ENCODE data around the gene HVCN1. TPM values are rescaled to one million over a fixed set of nuclear protein-coding genes. Genes with fewer than 3 reads are reported as not detected.

The HVCN1 gene
- polyA plus RNA-seq, 1 experiment: 6.9 TPM

- DNase-seq (ENCODE audit: low read depth, low spot score): no peak
- Histone ChIP-seq H3K4me3 (ENCODE audit: low read depth, low read length) (no peak overlapping the region), H3K27ac (ENCODE audit: low read depth, low read length) (no peak overlapping the region), H3K27me3 (ENCODE audit: control insufficient read depth, insufficient read depth, low read length) (no peaks in the 10 kb centered on the region), H3K9me3 (ENCODE audit: control insufficient read depth, insufficient read depth, low read length) (no peaks in the 10 kb centered on the region; the same call in 1 of the 2 replicates)
- TF ChIP-seq CTCF (IDR thresholded peaks at IDR 0.05; ENCODE audit: low read depth, low read length): no peak
- POLR2A ChIA-PET: no interaction called here
- CTCF ChIA-PET: no interaction called here
Measured at GRCh38 chr12:110694330-110694901, 5.5 kb upstream of the HVCN1 start.

GRCh38 chr12:110693731-110694130 lies 4.8 kb upstream of the HVCN1 start:
- H3K9me3 ChIP-seq (ENCODE audit: control insufficient read depth, insufficient read depth, low read length): no peaks in the 10 kb centered on the region; the same call in 1 of the 2 replicates
- TF ChIP-seq CTCF (IDR thresholded peaks at IDR 0.05; ENCODE audit: low read depth, low read length): no peak
- no peak overlapping the region for H3K27ac ChIP-seq (ENCODE audit: low read depth, low read length)
- no peak overlapping the region for H3K4me3 ChIP-seq (ENCODE audit: low read depth, low read length)
- no peak for DNase-seq (ENCODE audit: low read depth, low spot score)
- H3K27me3 ChIP-seq (ENCODE audit: control insufficient read depth, insufficient read depth, low read length): no peaks in the 10 kb centered on the region
- CTCF ChIA-PET: no interaction called here
- POLR2A ChIA-PET: no interaction called here

GRCh38 chr12:110690127-110690430 lies 1.2 kb upstream of the HVCN1 start:
- H3K27me3 ChIP-seq (ENCODE audit: control insufficient read depth, insufficient read depth, low read length): peaks cover 13% of the 10 kb centered on the region
- TF ChIP-seq CTCF (IDR thresholded peaks at IDR 0.05; ENCODE audit: low read depth, low read length): no peak
- peaks cover 2% of the 10 kb centered on the region; the same call in 1 of the 2 replicates for H3K9me3 ChIP-seq (ENCODE audit: control insufficient read depth, insufficient read depth, low read length)
- H3K27ac ChIP-seq (ENCODE audit: low read depth, low read length): no peak overlapping the region
- POLR2A ChIA-PET: no interaction called here
- no peak for DNase-seq (ENCODE audit: low read depth, low spot score)
- H3K4me3 ChIP-seq (ENCODE audit: low read depth, low read length): no peak overlapping the region
- CTCF ChIA-PET: no interaction called here

- DNase-seq (ENCODE audit: low read depth, low spot score): no peak
- ChIA-PET POLR2A (no interaction called here), CTCF (no interaction called here)
- Histone ChIP-seq H3K27me3 (ENCODE audit: control insufficient read depth, insufficient read depth, low read length) (peaks cover 16% of the 10 kb centered on the region), H3K27ac (ENCODE audit: low read depth, low read length) (no peak overlapping the region), H3K9me3 (ENCODE audit: control insufficient read depth, insufficient read depth, low read length) (peaks cover 4% of the 10 kb centered on the region; the same call in 1 of the 2 replicates), H3K4me3 (ENCODE audit: low read depth, low read length) (peak overlapping the region; percentile 59)
- TF ChIP-seq CTCF (IDR thresholded peaks at IDR 0.05; ENCODE audit: low read depth, low read length): no peak
Measured at GRCh38 chr12:110689281-110690126, 589 bp upstream of the HVCN1 start.

GRCh38 chr12:110687396-110688169 lies 1.3 kb downstream of the HVCN1 start:
- no peak for TF ChIP-seq CTCF (IDR thresholded peaks at IDR 0.05; ENCODE audit: low read depth, low read length)
- Histone ChIP-seq H3K27me3 (ENCODE audit: control insufficient read depth, insufficient read depth, low read length) (peaks cover 16% of the 10 kb centered on the region), H3K27ac (ENCODE audit: low read depth, low read length) (no peak overlapping the region), H3K4me3 (ENCODE audit: low read depth, low read length) (no peak overlapping the region), H3K9me3 (ENCODE audit: control insufficient read depth, insufficient read depth, low read length) (peaks cover 4% of the 10 kb centered on the region; the same call in 1 of the 2 replicates)
- no peak for DNase-seq (ENCODE audit: low read depth, low spot score)
- POLR2A ChIA-PET: no interaction called here
- CTCF ChIA-PET: no interaction called here

Measured in AG04450 (cell line).